PC-3 (cell line): Measurements from ENCODE around the gene CPN1. TPM values are rescaled to one million over a fixed set of nuclear protein-coding genes. Genes with fewer than 3 reads are reported as not detected.

Source experiments
- ATAC-seq: fragments of 200-7000 bp; cut with Tn5 transposase; 2 replicates; pipeline ENCODE4 v1.9.1; 2020; ENCODE audit warnings: mild to moderate bottlenecking, moderate library complexity
- BruUV-seq: library from RNA; stranded (reverse); fragments of 400-500 nt; replicated peaks from 2 replicates; lab custom pipeline; 2021; lab: Mats Ljungman, UMichigan
- CTCF ChIA-PET: fragments of 300-600 bp; sonication (Branson Sonifier 250); formaldehyde crosslinking; loops from one replicate; lab custom pipeline; 2022; ENCODE audit warnings: antibody characterized with exemption; lab: Charles Lee
- POLR2A ChIA-PET: fragments of 300-600 bp; sonication (Branson Sonifier 250); formaldehyde crosslinking; loops from one replicate; lab custom pipeline; 2022; ENCODE audit warnings: antibody characterized with exemption; ENCODE audit not compliant: unreplicated experiment; lab: Charles Lee
- DNase-seq: peaks from one replicate; pipeline ENCODE4 v3.0.0-alpha.2; 2015
- H2AFZ ChIP-seq: fragments of 300-600 bp; sonication (generic); 2 replicates; pipeline ENCODE4 v1.6.0; 2016; ENCODE audit warnings: antibody characterized with exemption, low read length
- H3F3A ChIP-seq: fragments of 300-600 bp; sonication (generic); one replicate; pipeline ENCODE4 v1.6.0; 2017; ENCODE audit warnings: antibody characterized with exemption, low read length, control low read depth, mild to moderate bottlenecking; ENCODE audit not compliant: unreplicated experiment
- H3K27ac ChIP-seq: fragments of 300-600 bp; sonication (generic); 2 replicates; pipeline ENCODE4 v1.5.1; 2016; ENCODE audit warnings: mild to moderate bottlenecking, low read length
- H3K27me3 ChIP-seq: fragments of 300-600 bp; sonication (generic); 2 replicates; pipeline ENCODE4 v1.6.1; 2016; ENCODE audit warnings: low read length, mixed read lengths
- H3K36me3 ChIP-seq: fragments of 300-600 bp; sonication (generic); 2 replicates; pipeline ENCODE4 v1.6.1; 2016; ENCODE audit warnings: low read depth, mixed run types, low read length, mixed read lengths
- H3K4me1 ChIP-seq: fragments of 300-600 bp; sonication (generic); 2 replicates; pipeline ENCODE4 v1.5.1; 2016; ENCODE audit warnings: low read length; ENCODE audit not compliant: insufficient read depth
- H3K4me2 ChIP-seq: fragments of 300-600 bp; sonication (generic); 2 replicates; pipeline ENCODE4 v1.6.0; 2016; ENCODE audit warnings: low read length
- H3K4me3 ChIP-seq: fragments of 300-600 bp; sonication (generic); 2 replicates; pipeline ENCODE4 v1.5.1; 2016; ENCODE audit warnings: mild to moderate bottlenecking, low read length, mixed read lengths
- H3K79me2 ChIP-seq: fragments of 300-600 bp; sonication (generic); 2 replicates; pipeline ENCODE4 v1.6.1; 2017; ENCODE audit warnings: low read length, mixed read lengths
- H3K9ac ChIP-seq: fragments of 300-600 bp; sonication (generic); 2 replicates; pipeline ENCODE4 v1.6.0; 2016; ENCODE audit warnings: mild to moderate bottlenecking, low read length
- H3K9me2 ChIP-seq: fragments of 300-600 bp; sonication (generic); replicated peaks from 2 replicates; pipeline ENCODE4 v1.6.1; 2016; ENCODE audit warnings: mixed run types, low read length, mixed read lengths
- H3K9me3 ChIP-seq: fragments of 300-600 bp; sonication (generic); 2 replicates; pipeline ENCODE4 v1.6.1; 2016; ENCODE audit warnings: low read length, mixed read lengths
- H4K20me1 ChIP-seq: fragments of 300-600 bp; sonication (generic); 2 replicates; pipeline ENCODE4 v1.6.1; 2016; ENCODE audit warnings: low read length, mixed read lengths
- CTCF ChIP-seq: fragments of 300-600 bp; sonication (generic); conservative IDR thresholded peaks from 2 replicates; pipeline ENCODE4 v1.5.1; 2017; ENCODE audit warnings: antibody characterized with exemption, low read depth, mild to moderate bottlenecking, low read length
- EZH2 ChIP-seq: fragments of 300-600 bp; sonication (generic); IDR thresholded peaks from one replicate; pipeline ENCODE4 v1.6.1; 2017; ENCODE audit warnings: antibody characterized with exemption, mild to moderate bottlenecking, low read length; ENCODE audit not compliant: unreplicated experiment
- EZH2phosphoT487 ChIP-seq: fragments of 300-600 bp; sonication (generic); IDR thresholded peaks from 2 replicates; pipeline ENCODE4 v1.6.1; 2018; ENCODE audit warnings: mild to moderate bottlenecking, antibody characterized with exemption, low read length, borderline replicate concordance
- intact Hi-C: fragments of 100-400 bp; cut with micrococcal nuclease; formaldehyde crosslinking; loops from 2 replicates; pipeline ENCODE4 v1.9.0; 2023
- total RNA-seq: library from RNA; depleted of rRNA; stranded (reverse); fragments of >200 nt; gene quantifications from 2 replicates; pipeline ENCODE4 v1.2.3, GENCODE V29; 2014

Gene CPN1
- total RNA-seq, 1 experiment from 2014 or later = not detected

GRCh38 chr10:100004805-100005510, 76.7 kb downstream of the CPN1 start:
- Histone ChIP-seq H3K9me3 (no peaks in the 10 kb centered on the region), H3K27me3 (no peaks in the 10 kb centered on the region), H3K36me3 (no peaks in the 10 kb centered on the region), H3K27ac (peak overlapping the region; percentile 95), H4K20me1 (no peaks in the 10 kb centered on the region), H3K79me2 (peaks cover 79% of the 10 kb centered on the region), H3F3A (no peaks in the 10 kb centered on the region), H3K4me3 (peak overlapping the region; percentile 51; the same call in 1 of the 2 replicates), H3K4me1 (peaks cover 44% of the 10 kb centered on the region), H3K9me2 (no peaks in the 10 kb centered on the region), H3K4me2 (peak overlapping the region; percentile 81), H2AFZ (no peak overlapping the region), H3K9ac (peak overlapping the region; percentile 70; the same call in 1 of the 2 replicates)
- ChIA-PET POLR2A (interaction anchor here (0.6 kb wide), 1 partner anchor 126 kb away, joined by 5 read pairs; no protein-coding TSS in a partner anchor), CTCF (no interaction called here)
- BruUV-seq = no TSS peak
- DNase-seq (no peak), ATAC-seq (no peak)
- no peak for TF ChIP-seq EZH2
- TF ChIP-seq EZH2phosphoT487 = no peak
- TF ChIP-seq CTCF = no peak
- intact Hi-C loops = loop anchor here (5.0 kb wide), 1 partner anchor 38 kb away; no protein-coding TSS in a partner anchor

GRCh38 chr10:100000109-100000644, 81.5 kb downstream of the CPN1 start:
- Histone ChIP-seq H4K20me1 (no peaks in the 10 kb centered on the region), H3K9me3 (no peaks in the 10 kb centered on the region), H3K36me3 (no peaks in the 10 kb centered on the region; the same call in 1 of the 2 replicates), H3K4me2 (no peak overlapping the region), H3K4me1 (peaks cover 18% of the 10 kb centered on the region), H3K4me3 (no peak overlapping the region), H3F3A (no peaks in the 10 kb centered on the region), H3K27me3 (no peaks in the 10 kb centered on the region), H2AFZ (no peak overlapping the region), H3K27ac (no peak overlapping the region), H3K79me2 (peaks cover 80% of the 10 kb centered on the region), H3K9me2 (no peaks in the 10 kb centered on the region), H3K9ac (no peak overlapping the region)
- ATAC-seq (no peak), DNase-seq (no peak)
- TF ChIP-seq CTCF = no peak
- TF ChIP-seq EZH2phosphoT487 = no peak
- TF ChIP-seq EZH2 = no peak
- ChIA-PET CTCF (no interaction called here), POLR2A (no interaction called here)
- intact Hi-C loops = no loop called here
- no TSS peak for BruUV-seq
